Peyer's patch (tissue), 4 donors: ENCODE results near the gene HS3ST5. TPM values are rescaled to one million over a fixed set of nuclear protein-coding genes. Genes with fewer than 3 reads are reported as not detected.

Source experiments
- DNase-seq, 3 donors: peaks; one replicate each; pipeline ENCODE4 v3.0.0-alpha.2; 2017 to 2019
- H3K27ac ChIP-seq, 4 donors: fragments of 200-600 bp; sonication (generic); one replicate each; pipeline ENCODE4 v1.5.1; 2016 to 2019
- H3K27me3 ChIP-seq, 2 donors: fragments of 200-600 bp; sonication (generic); one replicate each; pipeline ENCODE4 v1.5.1; 2019
- H3K36me3 ChIP-seq, 3 donors: fragments of 200-600 bp; sonication (generic); one replicate each; pipeline ENCODE4 v1.5.1; 2016 to 2019
- H3K4me1 ChIP-seq, 4 donors: fragments of 200-600 bp; sonication (generic); one replicate each; pipeline ENCODE4 v1.5.1; 2016 to 2019
- H3K4me3 ChIP-seq, 4 donors: fragments of 200-600 bp; sonication (generic); 1 replicate in 3 of 4; 2 replicates in 1 of 4; pipeline ENCODE4 v1.5.1; 2016 to 2019; ENCODE audit warnings: mild to moderate bottlenecking in 1 of 4
- H3K9me3 ChIP-seq, 4 donors: fragments of 200-600 bp; sonication (generic); one replicate each; pipeline ENCODE4 v1.5.1; 2016 to 2019; ENCODE audit warnings: mild to moderate bottlenecking in 1 of 4
- CTCF ChIP-seq, 6 experiments: fragments of 450-650 bp in 4 of 6; fragments of 200-600 bp in 2 of 6; sonication (generic) in 1 of 6; IDR thresholded peaks; one replicate each; pipeline ENCODE4 v1.5.1; 2017 to 2019; ENCODE audit warnings: antibody characterized with exemption in 6 of 6, mild to moderate bottlenecking in 3 of 6, moderate library complexity in 1 of 6
- POLR2A ChIP-seq, 2 donors: fragments of 450-650 bp; IDR thresholded peaks; one replicate each; pipeline ENCODE4 v1.5.1; 2017; ENCODE audit warnings: antibody characterized with exemption in 2 of 2, mild to moderate bottlenecking in 2 of 2, moderate library complexity in 2 of 2
- total RNA-seq, 4 donors: library from RNA; depleted of rRNA; stranded (reverse); fragments of >200 nt; gene quantifications; one replicate each; pipeline ENCODE4 v1.1.0, GENCODE V29; 2016

HS3ST5 gene
- total RNA-seq, 4 donors from 2014 or later, result not detected

DNA sequence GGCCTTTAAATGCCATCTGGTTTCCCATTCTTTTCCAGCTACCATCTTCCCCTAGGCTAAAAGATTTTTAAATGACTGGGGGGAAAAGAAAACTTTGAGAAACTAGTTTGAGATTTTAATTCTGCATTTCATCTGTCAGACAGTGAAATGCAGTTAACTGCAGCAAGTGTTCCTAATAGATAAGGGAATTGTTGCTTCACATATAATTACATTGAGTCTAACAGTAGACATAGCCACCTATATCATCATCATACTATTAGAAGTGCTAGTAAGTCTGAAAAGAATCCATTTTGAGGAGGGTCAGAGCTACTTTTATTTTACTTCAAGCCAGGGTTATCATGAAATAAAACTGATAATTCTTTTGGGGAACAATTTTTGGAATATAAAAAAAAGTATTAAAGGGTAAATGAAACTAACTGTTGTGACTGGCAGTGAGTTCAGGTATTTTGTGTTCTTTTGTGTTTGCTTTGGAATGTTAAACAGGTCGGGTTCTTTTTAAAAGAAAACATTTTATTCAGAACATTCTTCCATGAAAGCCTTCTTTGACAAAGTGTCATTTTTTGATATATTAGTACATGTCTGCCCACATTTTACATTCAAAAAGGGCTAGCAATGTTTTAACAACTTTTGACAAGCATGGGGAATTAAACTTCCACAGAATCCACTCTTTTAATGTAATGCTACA is 170.1 kb downstream of the HS3ST5 start:
- Histone ChIP-seq H3K27ac (no peak overlapping the region), H3K9me3 (no peaks in the 10 kb centered on the region), H3K4me1 (no peaks in the 10 kb centered on the region), H3K4me3 (no peak overlapping the region), H3K27me3 (no peaks in the 10 kb centered on the region), H3K36me3 (no peaks in the 10 kb centered on the region)
- DNase-seq, result no peak
- TF ChIP-seq CTCF (IDR thresholded peaks at IDR 0.05) (no peak), POLR2A (IDR thresholded peaks at IDR 0.05) (no peak)

GRCh38 chr6:114171473-114171872 is 171.3 kb downstream of the HS3ST5 start:
- no peak overlapping the region for H3K27ac ChIP-seq
- no peak for DNase-seq
- H3K9me3 ChIP-seq, result no peaks in the 10 kb centered on the region
- H3K4me1 ChIP-seq, result no peaks in the 10 kb centered on the region
- no peaks in the 10 kb centered on the region for H3K36me3 ChIP-seq
- TF ChIP-seq CTCF (IDR thresholded peaks at IDR 0.05), result no peak
- H3K4me3 ChIP-seq, result no peak overlapping the region
- H3K27me3 ChIP-seq, result no peaks in the 10 kb centered on the region

GRCh38 chr6:114170958-114171387 is 171.8 kb downstream of the HS3ST5 start:
- Histone ChIP-seq H3K27me3 (no peaks in the 10 kb centered on the region), H3K27ac (no peak overlapping the region), H3K36me3 (no peaks in the 10 kb centered on the region), H3K9me3 (no peaks in the 10 kb centered on the region), H3K4me1 (no peaks in the 10 kb centered on the region), H3K4me3 (no peak overlapping the region)
- no peak for DNase-seq
- TF ChIP-seq POLR2A (IDR thresholded peaks at IDR 0.05) (no peak), CTCF (IDR thresholded peaks at IDR 0.05) (no peak)

- no peak for DNase-seq
- TF ChIP-seq CTCF (IDR thresholded peaks at IDR 0.05) (no peak), POLR2A (IDR thresholded peaks at IDR 0.05) (no peak)
- no peaks in the 10 kb centered on the region for H3K9me3 ChIP-seq
- H3K4me3 ChIP-seq, result no peak overlapping the region
- H3K27ac ChIP-seq, result no peak overlapping the region
- no peaks in the 10 kb centered on the region for H3K27me3 ChIP-seq
- no peaks in the 10 kb centered on the region for H3K4me1 ChIP-seq
- no peaks in the 10 kb centered on the region for H3K36me3 ChIP-seq
Observed at GRCh38 chr6:114170372-114170771, 172.5 kb downstream of the HS3ST5 start.

DNA sequence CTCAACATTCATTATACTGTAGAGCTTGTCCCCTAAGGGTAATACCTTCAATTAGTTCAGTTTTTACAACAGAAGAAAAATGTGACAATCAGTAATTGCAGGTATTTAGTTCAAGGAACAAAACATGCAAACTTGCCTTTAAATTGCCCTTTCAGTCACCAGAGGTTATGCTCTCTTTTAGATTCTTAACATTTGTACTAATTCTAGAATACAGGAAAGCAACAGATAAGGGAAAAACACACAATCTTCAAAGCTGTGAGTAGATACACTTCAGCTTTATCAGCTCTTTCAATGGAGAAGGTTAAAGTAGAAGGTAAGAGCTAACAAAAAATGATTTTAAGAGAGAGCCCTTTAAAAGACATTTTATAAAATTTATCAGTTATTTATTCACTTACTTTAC is 173.1 kb downstream of the HS3ST5 start:
- Histone ChIP-seq H3K27me3 (no peaks in the 10 kb centered on the region), H3K9me3 (no peaks in the 10 kb centered on the region), H3K27ac (no peak overlapping the region), H3K4me1 (no peaks in the 10 kb centered on the region), H3K4me3 (no peak overlapping the region), H3K36me3 (no peaks in the 10 kb centered on the region)
- TF ChIP-seq CTCF (IDR thresholded peaks at IDR 0.05) (no peak), POLR2A (IDR thresholded peaks at IDR 0.05) (no peak)
- DNase-seq, result no peak
